Adipose tissue (tissue), 3 donors: ENCODE data around the gene OBSCN. TPM values are rescaled to one million over a fixed set of nuclear protein-coding genes. Genes with fewer than 3 reads are reported as not detected.

Source experiments
- H3K27ac ChIP-seq: one replicate; pipeline ENCODE4 v1.5.1; 2013; ENCODE audit warnings: low read depth, low read length
- WGBS, 3 donors: extraction: QIAGEN DNeasy Blood & Tissue Kit; methylation state at CpG; one replicate each; pipeline ENCODE4 v1.1.7; 2013; 5-methylcytosine and 5-hydroxymethylcytosine counted together
- polyA plus RNA-seq, 3 donors: library from polyadenylated mRNA; stranded (reverse); fragments of 200-250 nt; gene quantifications; one replicate each; pipeline ENCODE4 v1.2.3, GENCODE V29; 2013
- donor health status: healthy with polysubstance abuse.
- donor health status: Bipolar disorder and iron deficiency.
- donor health status: healthy.

Gene OBSCN
- polyA plus RNA-seq, 3 donors = 3.0 to 7.9 (median 3.2) TPM

- H3K27ac ChIP-seq = no peak overlapping the region
- 69 to 75% (median 73%) methylated on average over 12 of the region's 12 CpGs for WGBS, 3 donors
These were observed 141.0 kb downstream of the OBSCN start for GRCh38 chr1:228348708-228349467.

- WGBS, 3 donors = 89 to 94% (median 91%) methylated on average over 15 of the region's 15 CpGs
- H3K27ac ChIP-seq = no peak overlapping the region
These were observed 141.9 kb downstream of the OBSCN start for GRCh38 chr1:228349701-228350171.

GRCh38 chr1:228350179-228350742 is 142.4 kb downstream of the OBSCN start:
- H3K27ac ChIP-seq = no peak overlapping the region
- 91 to 96% (median 94%) methylated on average over 1 of the region's 1 CpG for WGBS, 3 donors

DNA sequence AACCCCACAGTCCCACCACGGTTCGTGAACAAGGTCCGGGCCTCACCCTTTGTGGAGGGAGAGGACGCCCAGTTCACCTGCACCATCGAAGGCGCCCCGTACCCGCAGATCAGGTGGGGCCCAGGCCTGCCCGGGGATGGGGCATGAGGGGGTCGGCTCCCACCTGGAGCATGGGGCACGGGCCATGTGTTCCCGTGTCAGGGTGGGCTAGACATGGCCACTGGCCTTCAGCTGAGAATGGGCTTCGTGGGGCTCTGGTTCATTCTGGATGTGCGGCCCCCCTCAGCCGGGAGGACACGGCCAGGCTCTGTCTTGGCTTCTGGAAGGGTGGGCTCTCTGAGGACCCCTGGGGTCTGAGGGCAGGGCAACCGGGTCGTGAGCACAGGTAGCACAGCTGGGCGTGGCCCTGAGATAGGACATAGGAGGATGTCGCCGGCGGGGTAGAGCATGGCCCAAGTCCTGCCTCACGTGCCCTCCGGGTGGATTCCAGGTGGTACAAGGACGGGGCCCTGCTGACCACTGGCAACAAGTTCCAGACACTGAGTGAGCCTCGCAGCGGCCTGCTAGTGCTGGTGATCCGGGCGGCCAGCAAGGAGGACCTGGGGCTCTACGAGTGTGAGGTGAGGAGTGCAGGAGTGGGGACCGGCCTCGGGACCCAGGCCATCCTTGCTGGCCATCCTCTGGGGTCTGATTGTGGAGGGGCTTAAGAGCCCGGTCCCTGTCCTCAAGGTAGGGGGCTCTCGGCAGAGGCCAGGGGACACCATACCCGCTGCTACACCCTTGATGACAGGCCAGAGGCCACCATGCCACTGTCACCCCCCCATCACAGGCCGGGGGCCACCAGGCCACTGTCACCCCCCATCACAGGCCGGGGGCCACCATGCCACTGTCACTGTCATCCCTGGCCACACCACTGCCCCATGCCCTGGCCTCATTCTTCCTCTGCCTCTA is 143.3 kb downstream of the OBSCN start:
- WGBS, 3 donors = 89 to 94% (median 90%) methylated on average over 34 to 37 of the region's 37 CpGs
- H3K27ac ChIP-seq = no peak overlapping the region

DNA sequence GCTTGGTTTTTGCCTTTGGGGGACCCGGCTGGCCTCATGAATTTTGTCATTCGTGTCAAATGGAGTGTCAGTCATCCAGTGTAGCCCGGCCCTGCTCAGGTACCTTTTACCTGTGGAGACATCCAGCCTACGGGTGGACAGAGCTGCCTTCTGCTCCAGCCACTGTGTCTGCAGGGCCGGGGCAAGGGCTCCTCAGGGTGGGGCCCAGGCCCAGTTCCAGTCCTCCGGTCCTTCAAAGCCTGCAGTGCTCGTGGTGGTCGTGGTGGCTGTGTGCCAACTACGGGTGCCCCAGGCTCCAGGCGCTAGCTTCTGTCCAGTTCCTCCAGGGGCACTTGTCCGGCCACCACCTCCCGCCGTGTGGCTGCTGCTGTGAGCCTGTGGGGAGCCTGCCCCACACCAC is 144.0 kb downstream of the OBSCN start:
- H3K27ac ChIP-seq = no peak overlapping the region
- 87 to 90% (median 89%) methylated on average over 13 of the region's 13 CpGs for WGBS, 3 donors

GRCh38 chr1:228352677-228353481 is 145.0 kb downstream of the OBSCN start:
- H3K27ac ChIP-seq = no peak overlapping the region
- WGBS, 3 donors = 91 to 96% (median 93%) methylated on average over 29 of the region's 29 CpGs

GRCh38 chr1:228353601-228354371 is 145.9 kb downstream of the OBSCN start:
- H3K27ac ChIP-seq = no peak overlapping the region
- 85 to 90% (median 89%) methylated on average over 11 of the region's 11 CpGs for WGBS, 3 donors

GRCh38 chr1:228354390-228355320 is 146.8 kb downstream of the OBSCN start:
- no peak overlapping the region for H3K27ac ChIP-seq
- 86 to 88% (median 86%) methylated on average over 19 of the region's 19 CpGs for WGBS, 3 donors

DNA sequence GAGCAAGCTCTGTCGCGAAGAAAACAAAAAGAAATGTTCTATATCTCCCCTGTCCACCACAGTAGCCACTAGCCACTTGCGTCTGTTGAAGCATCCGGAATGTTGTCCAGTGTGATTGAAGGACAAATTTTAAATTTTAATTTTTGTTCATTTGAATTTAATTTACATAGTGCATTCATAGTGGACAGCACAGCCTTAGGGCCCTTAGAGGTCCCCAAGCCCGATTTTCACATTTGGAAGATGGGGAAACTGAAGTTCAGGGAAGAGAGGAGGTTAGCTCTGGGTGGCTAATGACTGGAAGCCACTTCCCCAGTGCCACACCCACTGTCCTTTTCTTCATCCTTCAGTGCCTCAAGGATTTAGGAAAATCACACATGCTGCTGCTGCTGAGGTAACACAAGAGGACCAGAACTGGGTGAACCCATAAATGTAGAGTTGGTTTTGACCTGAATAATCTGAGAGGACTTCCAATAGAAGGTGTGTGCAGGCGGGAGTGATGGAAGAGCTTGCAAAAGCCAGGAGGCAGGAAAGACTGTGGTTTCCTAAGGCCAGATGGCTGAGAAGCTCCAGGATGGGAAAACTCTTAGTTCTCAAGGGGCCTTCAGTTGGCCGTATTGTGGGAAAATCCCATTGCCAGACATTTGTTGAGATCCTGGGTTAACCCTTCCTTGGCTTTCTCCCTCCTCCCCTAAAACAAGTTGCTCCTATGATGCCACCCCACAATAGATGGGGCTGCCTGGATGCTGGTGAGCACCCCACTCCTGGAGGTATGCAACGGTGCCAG is 149.2 kb downstream of the OBSCN start:
- 82% methylated on average over 8 of the region's 8 CpGs for WGBS, 3 donors

DNA sequence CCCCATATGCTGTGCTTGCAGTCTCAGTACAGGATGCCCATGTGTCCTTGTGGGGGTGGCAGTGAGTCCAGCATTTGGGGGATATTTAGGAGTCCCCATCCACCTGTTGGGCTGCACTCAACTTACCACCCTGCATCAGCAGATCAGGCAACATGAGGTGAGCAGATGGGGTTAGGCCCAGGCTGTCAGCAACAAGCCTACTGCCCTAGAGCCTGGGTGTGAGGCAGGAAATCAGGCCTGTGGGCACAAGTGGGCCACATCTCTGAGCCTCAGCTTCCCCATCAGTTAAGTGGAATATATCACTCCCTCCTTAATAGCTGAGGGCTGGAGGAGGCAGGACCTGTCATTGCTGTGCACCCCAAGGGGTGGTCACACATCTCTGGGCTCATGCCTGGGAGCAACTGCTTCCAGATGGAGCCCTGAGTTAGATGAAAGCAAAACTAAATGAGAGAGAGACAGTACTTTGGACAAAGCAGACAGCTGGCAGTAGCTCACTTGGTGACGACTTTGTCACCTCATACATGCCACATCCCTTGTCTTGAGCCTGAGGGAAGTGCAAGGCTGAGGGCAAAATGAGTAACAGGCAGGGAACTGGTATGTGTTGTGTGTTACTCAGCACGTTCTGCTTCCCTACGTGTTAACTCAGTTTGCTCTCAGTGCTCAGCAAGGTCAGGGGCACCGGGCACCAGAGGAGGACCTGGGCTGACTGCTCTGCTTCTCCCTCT is 150.4 kb downstream of the OBSCN start:
- H3K27ac ChIP-seq = no peak overlapping the region
- 49 to 67% (median 61%) methylated on average over 4 of the region's 4 CpGs for WGBS, 3 donors

More for the DNA sequence above, 149.2 kb downstream of the OBSCN start:
- H3K27ac ChIP-seq = no peak overlapping the region

DNA sequence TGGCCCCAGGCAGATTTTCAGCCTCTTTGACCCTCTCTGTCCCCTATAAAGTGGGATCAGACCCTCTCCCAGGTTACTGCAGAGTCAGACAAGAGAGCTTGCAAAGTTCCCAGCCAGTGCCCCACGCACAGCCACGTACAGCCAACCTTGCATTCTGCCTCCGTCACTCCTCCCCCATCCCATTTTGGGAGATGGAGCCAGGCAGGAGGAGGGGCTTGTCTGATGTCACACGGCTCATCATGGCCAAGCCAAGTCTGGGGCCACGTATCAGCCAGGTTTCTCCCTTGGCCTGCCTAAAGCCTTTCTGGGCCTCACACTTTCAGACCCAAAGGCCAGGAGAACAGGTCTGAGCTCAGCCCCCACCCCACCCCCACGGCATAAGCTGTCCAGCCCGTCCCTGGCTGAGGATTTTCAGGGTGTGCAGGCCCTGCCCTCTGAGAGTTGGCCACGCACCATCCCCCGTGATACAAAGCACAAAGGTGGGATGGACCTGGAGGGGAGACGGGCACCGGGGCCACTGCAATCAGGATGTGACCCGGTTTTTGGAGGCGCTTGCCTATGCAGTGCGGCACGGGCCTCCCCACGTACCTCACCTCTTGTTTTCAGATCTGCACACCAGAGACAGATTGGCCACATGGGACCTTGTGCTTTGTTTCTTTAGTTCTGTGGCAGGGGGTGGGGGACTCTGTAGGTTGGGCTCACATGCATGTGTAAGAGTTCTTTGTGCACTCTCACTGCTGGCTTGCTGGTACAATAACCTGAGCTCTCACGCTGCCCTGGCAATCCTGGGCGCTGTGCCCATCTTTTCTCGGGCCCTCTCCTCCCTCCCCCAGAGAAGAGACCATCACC is 151.1 kb downstream of the OBSCN start:
- no peak overlapping the region for H3K27ac ChIP-seq
- WGBS, 3 donors = 90 to 92% (median 91%) methylated on average over 19 of the region's 19 CpGs

- 89 to 94% (median 91%) methylated on average over 41 to 45 of the region's 45 CpGs for WGBS, 3 donors
- no peak overlapping the region for H3K27ac ChIP-seq
These were observed 152.0 kb downstream of the OBSCN start for GRCh38 chr1:228359613-228360532.

- 73 to 88% (median 82%) methylated on average over 19 of the region's 19 CpGs for WGBS, 3 donors
- H3K27ac ChIP-seq = no peak overlapping the region
These were observed 152.9 kb downstream of the OBSCN start for GRCh38 chr1:228360533-228361313.
